Chondrocyte (in vitro differentiated cells): ENCODE measurements around the gene SLC35F1. TPM values are rescaled to one million over a fixed set of nuclear protein-coding genes. Genes with fewer than 3 reads are reported as not detected.

ENCODE experiments used
- DNase-seq: peaks from one replicate; pipeline ENCODE4 v3.0.0; 2021; ENCODE audit warnings: mixed read lengths, low spot score
- H3K27ac Mint-ChIP-seq: one replicate; pipeline ENCODE4 v1.8.0; 2021; ENCODE audit warnings: mild to moderate bottlenecking, moderate library complexity, mixed read lengths; ENCODE audit not compliant: unreplicated experiment
- H3K27me3 Mint-ChIP-seq: 2 replicates; pipeline ENCODE4 v1.8.0; 2021; ENCODE audit warnings: low read depth, mixed read lengths
- H3K36me3 Mint-ChIP-seq: 2 replicates; pipeline ENCODE4 v1.8.0; 2021; ENCODE audit warnings: low read depth, mixed read lengths
- H3K4me1 Mint-ChIP-seq: 2 replicates; pipeline ENCODE4 v1.8.0; 2021; ENCODE audit warnings: low read depth, mild to moderate bottlenecking, mixed read lengths
- H3K4me3 Mint-ChIP-seq: one replicate; pipeline ENCODE4 v1.8.0; 2021; ENCODE audit warnings: mild to moderate bottlenecking, moderate library complexity, mixed read lengths; ENCODE audit not compliant: unreplicated experiment
- H3K9me3 Mint-ChIP-seq: 2 replicates; pipeline ENCODE4 v1.8.0; 2021; ENCODE audit warnings: low read depth, mixed read lengths
- CTCF ChIP-seq: fragments of 200-600 bp; sonication (generic); IDR thresholded peaks from 2 replicates; pipeline ENCODE4 v1.5.0; 2021; ENCODE audit warnings: antibody characterized with exemption, mild to moderate bottlenecking, moderate library complexity
- total RNA-seq: library from RNA; stranded (reverse); gene quantifications from 3 replicates; pipeline ENCODE4 v1.2.1, GENCODE V29; 2021

Gene SLC35F1
- total RNA-seq, 1 donor from 2014 or later: not detected

- TF ChIP-seq CTCF: no peak
- Mint-ChIP-seq H3K4me3 (no peak overlapping the region), H3K27ac (no peak overlapping the region), H3K36me3 (no peaks in the 10 kb centered on the region), H3K4me1 (peaks cover 15% of the 10 kb centered on the region), H3K9me3 (peaks cover 3% of the 10 kb centered on the region), H3K27me3 (no peaks in the 10 kb centered on the region)
- DNase-seq: no peak
These were observed 215.7 kb downstream of the SLC35F1 start for GRCh38 chr6:118122801-118123200.

DNA sequence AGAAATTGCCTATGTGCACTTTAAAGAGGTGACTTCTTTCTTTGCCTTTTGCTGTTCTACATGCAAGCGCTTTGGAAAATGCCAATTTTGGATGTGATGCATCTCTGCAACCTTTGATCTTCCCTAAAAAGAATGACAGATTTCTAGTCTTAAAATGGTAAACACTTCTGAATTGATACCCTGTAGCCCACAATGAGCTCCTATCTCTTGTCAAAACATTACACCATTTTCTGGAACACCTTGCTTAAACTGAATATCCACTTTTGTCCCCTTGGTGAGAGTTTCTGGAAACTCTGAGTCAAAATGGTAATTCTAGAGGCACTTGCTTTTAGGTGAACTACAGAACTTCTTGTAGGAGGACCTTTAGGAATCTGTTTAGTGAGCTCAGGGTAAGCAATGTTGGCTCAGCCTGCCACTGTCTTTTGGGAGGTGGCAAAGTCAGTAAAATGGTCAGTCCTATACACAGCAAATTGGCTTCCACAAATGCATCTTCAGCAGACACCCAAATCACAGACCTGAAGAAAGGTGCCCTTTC lies 216.5 kb downstream of the SLC35F1 start:
- H3K27ac Mint-ChIP-seq: no peak overlapping the region
- peaks cover 3% of the 10 kb centered on the region for H3K9me3 Mint-ChIP-seq
- no peak for DNase-seq
- H3K27me3 Mint-ChIP-seq: no peaks in the 10 kb centered on the region
- no peak for TF ChIP-seq CTCF
- no peak overlapping the region for H3K4me3 Mint-ChIP-seq
- peaks cover 15% of the 10 kb centered on the region for H3K4me1 Mint-ChIP-seq
- no peaks in the 10 kb centered on the region for H3K36me3 Mint-ChIP-seq

DNA sequence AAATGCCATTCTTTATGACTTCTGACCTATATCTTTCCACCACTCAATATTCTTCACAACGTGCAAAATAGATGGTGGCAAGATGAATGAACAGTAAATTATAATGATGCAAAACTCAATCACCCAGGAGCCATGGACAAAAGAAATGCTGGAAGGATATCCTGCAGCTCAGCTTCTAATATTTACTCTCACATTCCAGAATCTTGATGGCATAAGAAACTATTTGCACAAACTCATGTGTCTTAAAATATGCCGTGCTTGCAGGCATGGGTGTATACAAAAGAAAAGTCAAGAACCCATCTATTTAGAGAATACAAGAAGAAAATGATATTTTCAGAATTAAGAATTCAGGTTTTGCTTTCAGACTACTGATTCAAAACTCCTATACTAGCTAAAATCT lies 217.8 kb downstream of the SLC35F1 start:
- no peaks in the 10 kb centered on the region for H3K27me3 Mint-ChIP-seq
- H3K4me3 Mint-ChIP-seq: no peak overlapping the region
- H3K27ac Mint-ChIP-seq: peak overlapping the region; percentile 13
- H3K4me1 Mint-ChIP-seq: peaks cover 15% of the 10 kb centered on the region
- no peaks in the 10 kb centered on the region for H3K36me3 Mint-ChIP-seq
- no peak for TF ChIP-seq CTCF
- DNase-seq: no peak
- H3K9me3 Mint-ChIP-seq: peaks cover 3% of the 10 kb centered on the region

- H3K9me3 Mint-ChIP-seq: peaks cover 3% of the 10 kb centered on the region
- H3K4me1 Mint-ChIP-seq: peaks cover 15% of the 10 kb centered on the region
- H3K27ac Mint-ChIP-seq: no peak overlapping the region
- H3K27me3 Mint-ChIP-seq: no peaks in the 10 kb centered on the region
- H3K36me3 Mint-ChIP-seq: no peaks in the 10 kb centered on the region
- TF ChIP-seq CTCF: no peak
- H3K4me3 Mint-ChIP-seq: no peak overlapping the region
- DNase-seq: no peak
These were observed 221.7 kb downstream of the SLC35F1 start for GRCh38 chr6:118128755-118129154.

DNA sequence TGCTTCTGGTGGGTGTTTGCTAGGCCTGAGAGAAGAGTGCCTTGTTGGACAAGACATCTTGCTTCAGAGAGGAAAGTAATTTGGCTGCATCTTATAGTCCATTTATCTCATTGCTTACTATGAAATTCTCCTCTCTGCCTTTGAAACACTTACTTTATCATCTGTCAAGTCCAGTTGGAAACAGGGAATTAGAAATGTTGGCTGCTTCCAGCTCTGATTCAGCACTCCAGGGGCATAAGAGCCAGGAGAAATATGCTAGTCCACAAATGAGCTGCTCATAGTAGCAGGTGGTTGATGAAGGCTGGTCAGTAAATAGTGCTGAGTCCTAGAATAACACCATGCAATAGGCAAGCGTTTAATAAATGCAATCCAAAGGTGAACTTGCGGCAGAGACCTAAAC lies 227.1 kb downstream of the SLC35F1 start:
- Mint-ChIP-seq H3K27me3 (no peaks in the 10 kb centered on the region), H3K4me3 (no peak overlapping the region), H3K4me1 (peaks cover 4% of the 10 kb centered on the region), H3K36me3 (no peaks in the 10 kb centered on the region), H3K27ac (no peak overlapping the region), H3K9me3 (no peaks in the 10 kb centered on the region)
- TF ChIP-seq CTCF: no peak
- no peak for DNase-seq
